Pulmonary artery endothelial cell (primary cell): ENCODE results near the gene BAZ1A. TPM values are rescaled to one million over a fixed set of nuclear protein-coding genes. Genes with fewer than 3 reads are reported as not detected.
"Not testable (repeated sequence)": the region's sequence is repeated elsewhere in the genome, so short reads cannot be mapped to it uniquely, and the experiment has no call there.

Experiments
- DNase-seq: peaks from one replicate; pipeline ENCODE4 v3.0.0-alpha.2; 2011; ENCODE audit warnings: low read depth, low spot score
- total RNA-seq: library from RNA; depleted of rRNA; stranded (reverse); fragments of >200 nt; gene quantifications from 2 replicates; pipeline ENCODE4 v1.2.3, GENCODE V29; 2014

Gene BAZ1A
- total RNA-seq, 1 donor from 2014 or later: 51.5 TPM

- DNase-seq: no peak
Measured at GRCh38 chr14:34792598-34792997, 82.6 kb downstream of the BAZ1A start.

DNA sequence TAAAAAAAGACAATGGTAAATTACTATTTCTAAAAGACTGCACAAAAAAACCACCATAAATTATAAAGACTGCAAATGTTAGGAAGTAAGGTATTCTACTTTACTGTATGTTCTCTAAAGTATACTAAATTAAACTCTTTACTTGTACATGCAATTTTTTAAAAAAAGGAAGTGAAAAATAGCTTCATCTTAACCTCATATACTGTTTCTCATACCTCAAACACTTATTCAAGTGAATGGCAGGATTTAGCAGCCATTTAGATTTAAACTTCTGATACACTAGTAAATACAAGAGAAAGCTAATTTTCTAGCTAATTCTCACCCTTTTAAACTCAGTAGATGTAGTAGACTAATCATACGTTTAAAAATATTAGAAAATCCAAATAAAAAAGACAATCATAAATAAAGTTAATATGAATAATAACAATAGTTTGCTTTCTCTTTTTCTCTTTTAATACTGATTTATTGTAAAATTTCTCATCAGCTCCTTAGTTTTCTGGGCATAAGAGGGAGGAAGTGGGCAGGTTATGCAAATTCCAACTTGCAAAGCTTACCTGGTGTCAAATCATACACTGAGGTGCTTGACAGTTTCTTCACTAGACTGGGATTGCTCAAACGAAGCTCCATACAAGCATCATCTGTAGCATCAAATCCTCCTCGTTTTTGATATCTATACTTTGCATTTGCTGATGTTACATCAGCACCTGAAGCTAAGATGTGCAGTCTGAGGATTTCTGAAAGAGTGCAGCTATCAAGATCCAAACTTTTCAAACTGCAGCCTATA is 89.7 kb downstream of the BAZ1A start:
- no peak for DNase-seq

DNA sequence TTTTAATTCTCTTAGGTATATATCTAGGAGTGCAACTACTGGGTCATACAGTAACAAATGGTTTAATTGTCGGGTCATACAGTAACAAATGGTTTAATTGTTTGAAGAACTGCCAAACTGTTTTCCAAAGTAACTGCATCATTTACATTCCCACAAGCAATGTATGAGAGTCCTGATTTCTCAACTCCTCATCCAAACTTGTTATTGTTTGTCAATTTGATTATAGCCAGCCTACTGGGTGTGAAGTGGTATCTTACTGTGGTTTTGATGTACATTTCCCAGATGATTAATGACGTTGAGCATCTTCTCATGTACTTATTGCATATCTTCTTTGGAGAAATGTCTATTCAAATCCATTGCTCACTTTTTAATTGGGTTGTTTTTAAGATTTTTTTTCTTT is 93.1 kb downstream of the BAZ1A start:
- DNase-seq: no peak

DNA sequence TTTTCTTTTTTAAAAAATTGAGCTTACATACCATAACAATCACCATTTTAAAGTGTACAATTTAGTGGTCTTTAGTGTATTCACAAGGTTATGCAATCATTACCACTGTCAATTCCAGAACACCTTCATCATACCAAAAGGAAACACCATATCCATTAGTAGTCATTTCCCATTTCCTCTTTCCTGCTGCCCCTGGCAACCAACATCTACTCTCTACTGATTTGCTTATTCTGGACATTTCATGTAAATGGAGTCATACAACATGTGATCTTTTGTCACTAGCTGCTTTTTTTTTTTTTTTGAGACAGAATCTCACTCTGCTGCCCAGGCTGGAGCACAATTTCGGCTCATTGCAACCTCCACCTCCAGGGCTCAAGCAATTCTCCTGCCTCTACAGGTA is 93.9 kb downstream of the BAZ1A start:
- DNase-seq: peak; percentile 92

- no peak for DNase-seq
Measured at GRCh38 chr14:34780646-34781045, 94.5 kb downstream of the BAZ1A start.

DNA sequence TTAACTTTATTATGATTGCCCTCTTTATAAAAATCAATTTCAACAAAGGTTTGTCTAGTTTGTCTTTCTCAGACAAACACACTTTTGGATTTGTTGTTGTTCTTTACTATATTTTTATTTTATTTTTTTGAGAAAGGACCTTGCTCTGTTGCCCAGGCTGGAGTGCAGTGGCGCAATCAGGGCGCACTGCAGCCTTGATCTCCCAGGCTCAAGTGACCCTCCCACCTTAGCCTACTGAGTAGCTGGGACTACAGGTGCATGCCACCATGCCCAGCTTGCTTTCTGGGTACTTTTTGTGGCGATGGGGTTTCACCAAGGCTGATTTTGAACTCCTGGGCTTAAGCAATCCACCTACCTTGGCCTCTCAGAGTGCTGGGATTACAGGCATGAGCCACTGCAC is 96.4 kb downstream of the BAZ1A start:
- DNase-seq: no peak

DNA sequence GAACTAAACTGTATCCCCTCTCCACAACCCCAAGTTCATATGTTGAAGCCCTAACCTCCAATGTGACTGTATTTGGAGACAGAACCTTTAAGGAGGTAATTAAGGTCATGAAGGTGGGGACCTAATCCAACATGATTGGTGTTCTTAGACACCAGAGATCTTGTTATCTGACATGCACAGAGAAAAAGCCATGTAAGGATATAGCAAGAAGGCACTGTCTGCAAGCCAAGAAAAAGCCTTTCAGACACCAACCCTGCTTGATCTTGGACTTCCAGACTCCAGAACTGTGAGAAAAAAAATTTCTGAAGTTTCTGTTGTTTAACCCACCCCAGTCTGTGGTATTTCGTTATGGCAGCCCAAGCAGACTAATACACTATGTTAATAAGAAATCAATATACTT is 98.5 kb downstream of the BAZ1A start:
- DNase-seq: no peak

DNA sequence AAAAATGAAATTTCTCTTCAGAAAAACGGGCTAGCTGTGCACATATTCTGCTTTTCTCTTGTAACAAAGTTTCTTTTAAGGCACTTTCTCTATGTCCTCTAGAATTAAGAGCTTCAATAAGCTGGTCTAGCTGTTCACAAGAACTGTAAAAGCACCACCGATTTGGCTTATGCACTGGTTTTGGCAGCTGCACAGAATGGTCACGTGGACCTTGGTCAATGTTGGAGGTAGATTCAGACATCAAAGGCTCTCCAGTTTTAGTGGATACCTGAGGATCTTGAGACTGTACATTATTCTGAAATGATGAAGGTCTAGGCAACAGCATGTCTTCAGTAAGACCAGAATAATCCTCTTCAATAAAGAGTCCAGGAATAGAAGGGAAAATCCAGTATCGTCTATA is 99.2 kb downstream of the BAZ1A start:
- DNase-seq: no peak

DNA sequence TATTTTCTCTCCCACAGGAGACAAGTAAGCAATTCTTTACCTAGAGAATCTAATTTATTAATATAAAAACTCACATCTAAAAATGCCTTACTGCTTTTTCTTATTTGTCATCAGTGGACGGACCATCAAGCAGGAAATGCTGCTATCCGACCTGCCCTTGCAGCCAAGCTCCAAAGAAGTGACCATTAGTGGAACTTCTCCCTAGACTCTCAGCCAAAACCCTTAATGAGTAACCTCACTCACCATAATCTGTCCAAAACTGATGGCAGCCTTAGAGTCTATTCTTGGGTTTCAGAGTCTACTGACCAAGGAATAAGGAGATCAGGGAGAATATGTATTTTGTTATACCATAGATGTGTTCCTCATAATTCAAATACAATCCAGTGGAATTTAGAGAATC is 99.8 kb downstream of the BAZ1A start:
- no peak for DNase-seq

GRCh38 chr14:34770901-34771300 is 104.3 kb downstream of the BAZ1A start:
- DNase-seq: no peak

- DNase-seq: no peak
Measured at GRCh38 chr14:34766606-34767005, 108.6 kb downstream of the BAZ1A start.

- no peak for DNase-seq
Measured at GRCh38 chr14:34766060-34766459, 109.1 kb downstream of the BAZ1A start.

DNA sequence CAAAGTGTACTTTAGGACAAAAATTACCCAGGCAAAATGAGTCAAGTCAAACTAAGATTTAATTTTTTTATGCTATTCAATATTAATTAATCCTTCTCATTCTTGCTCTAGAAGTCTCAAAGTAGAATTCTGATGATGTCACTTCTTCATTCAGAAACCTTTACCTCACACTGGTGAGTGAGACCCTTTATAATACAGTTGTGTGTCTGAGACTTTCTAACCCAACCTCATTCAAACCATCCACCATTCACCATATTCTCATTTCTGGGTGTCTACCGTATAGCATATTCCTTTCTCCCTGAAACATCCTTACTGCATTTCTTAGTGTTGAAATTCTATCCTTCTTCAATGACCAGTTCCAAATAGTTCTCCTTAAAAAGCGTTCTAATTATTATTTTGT is 119.9 kb downstream of the BAZ1A start:
- DNase-seq: no peak

- DNase-seq: no peak
Measured at GRCh38 chr14:34754687-34755086, 120.5 kb downstream of the BAZ1A start.

DNA sequence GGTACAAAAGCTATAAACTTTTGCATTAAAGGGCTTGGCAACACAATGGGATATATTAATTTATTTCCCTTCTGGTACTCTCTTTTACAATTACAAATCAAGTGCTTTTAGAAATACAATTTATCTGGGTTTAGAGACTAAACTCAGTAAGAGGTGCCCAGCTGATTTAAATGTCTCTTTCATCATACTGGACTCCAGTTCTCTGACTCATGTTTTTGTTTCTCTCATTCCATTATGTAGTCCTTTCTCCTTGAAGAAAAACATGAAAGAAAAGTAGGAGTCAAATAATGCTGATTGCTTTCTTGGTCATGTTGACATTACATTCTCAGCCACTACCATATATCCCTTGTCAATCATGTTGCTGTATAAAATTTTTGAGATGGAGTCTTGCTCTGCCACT is 124.5 kb downstream of the BAZ1A start:
- no peak for DNase-seq

- DNase-seq: no peak
Measured at GRCh38 chr14:34750233-34750632, 124.9 kb downstream of the BAZ1A start.

DNA sequence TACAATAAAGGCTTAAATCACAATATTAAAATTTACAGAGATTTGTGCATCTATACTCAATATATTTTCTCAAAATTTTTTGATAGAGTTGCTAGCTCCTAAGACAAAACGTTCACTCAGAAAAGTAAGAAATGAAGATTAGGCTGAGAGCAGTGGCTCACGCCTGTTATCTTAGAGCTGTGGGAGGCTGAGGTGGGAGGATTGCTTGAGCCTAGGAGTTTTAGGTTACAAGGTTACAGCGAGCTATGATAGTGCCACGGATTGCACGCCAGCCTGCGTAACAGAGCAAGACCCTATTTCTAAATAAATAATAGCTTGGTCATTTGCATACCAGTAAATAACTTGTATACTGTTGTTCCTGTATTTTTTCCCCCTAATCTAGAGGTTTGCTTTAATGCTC is 125.8 kb downstream of the BAZ1A start:
- DNase-seq: no peak

DNA sequence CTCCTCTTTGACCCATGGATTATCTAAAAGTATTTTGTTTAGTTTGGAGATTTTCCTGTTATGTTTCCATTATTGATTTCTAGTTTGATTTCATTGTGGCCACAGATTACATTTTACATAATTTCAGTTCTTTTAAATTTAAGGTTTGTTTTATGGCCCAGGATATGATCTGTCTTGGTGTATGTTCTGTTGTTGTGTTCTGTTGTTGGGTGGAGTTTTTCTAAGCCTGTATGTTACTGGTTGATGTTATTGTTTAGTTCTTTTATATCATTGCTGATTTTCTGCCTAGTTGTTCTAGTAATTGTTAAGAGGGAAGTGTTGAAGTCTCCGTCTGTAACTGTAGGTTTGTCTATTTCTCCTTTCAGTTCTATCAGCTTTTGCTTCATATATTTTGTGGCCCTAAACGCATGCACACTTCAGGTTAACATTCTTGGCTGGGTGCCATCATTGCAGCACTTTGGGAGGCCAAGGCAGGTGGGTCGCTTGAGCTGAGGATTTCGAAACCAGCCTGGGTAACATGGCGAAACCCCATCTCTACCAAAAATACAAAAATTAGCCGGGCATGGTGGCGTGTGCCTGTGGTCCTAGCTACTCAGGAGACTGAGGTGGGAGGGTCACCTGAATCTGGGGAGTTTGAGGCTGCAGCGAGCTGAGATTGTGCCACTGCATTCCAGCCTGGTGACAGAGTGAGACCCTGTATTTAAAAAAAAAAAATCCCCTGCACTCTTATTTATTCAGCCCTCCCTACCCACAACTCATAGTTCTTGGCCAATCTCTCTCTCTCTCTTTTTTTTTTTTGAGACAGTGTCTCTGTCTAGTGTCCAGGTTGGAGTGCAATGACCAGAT is 132.7 kb downstream of the BAZ1A start:
- DNase-seq: no peak

DNA sequence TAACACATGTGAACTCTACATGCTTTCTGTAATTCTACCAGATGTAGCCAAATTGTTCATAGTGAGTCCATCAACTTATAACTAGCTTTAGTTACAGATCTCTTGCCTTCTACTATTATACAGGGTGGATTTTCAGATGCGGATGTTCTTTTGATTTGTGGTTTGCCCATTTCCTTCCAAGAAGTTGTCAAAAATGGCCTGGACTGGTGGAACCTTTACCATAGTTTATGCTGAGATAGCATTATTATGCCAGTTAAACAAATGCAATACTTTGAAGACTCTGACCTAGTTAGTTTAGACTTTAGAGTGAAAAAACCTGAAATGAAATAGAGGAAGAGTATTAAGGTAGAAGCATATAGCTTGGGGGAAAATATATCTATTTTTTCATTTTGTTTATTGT is 133.3 kb downstream of the BAZ1A start:
- no peak for DNase-seq

DNA sequence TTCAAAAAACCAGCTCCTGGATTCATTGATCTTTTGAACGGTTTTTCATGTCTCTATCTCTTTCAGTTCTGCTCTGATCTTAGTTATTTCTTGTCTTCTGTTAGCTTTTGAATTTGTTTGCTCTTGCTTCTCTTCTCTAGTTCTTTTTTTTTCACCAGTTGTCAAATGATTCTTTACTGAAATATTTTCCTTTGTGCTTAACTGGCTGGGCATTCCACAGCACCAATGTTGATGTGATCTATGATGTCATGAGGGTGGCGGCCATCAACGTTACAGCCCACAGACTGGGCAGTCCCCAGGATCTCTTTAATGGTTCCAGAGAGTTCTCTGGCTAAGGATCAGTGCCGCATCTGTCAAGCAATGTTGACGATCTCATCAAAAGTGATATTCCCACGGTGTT is 135.0 kb downstream of the BAZ1A start:
- not testable (repeated sequence) for DNase-seq

GRCh38 chr14:34737079-34737478 is 138.1 kb downstream of the BAZ1A start:
- DNase-seq: not testable (repeated sequence)

DNA sequence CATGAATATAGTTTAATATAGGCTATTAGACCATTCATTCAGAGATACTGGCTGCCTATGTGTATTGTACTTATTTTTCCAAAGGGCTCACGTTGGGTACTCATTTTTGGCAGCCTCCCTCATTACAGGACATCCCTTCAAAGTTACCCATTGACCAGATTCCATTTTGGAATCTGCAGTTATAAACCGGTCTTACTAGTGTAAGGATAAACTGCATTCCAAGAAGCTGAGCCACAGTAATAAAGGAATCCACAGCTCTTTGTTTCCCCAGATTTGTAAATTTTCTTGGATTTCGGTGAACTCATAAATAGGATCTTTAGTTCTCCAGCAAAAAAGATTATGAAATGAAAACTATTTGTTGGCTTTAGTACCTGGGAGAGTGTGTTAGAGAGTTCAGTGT is 141.9 kb downstream of the BAZ1A start:
- DNase-seq: no peak

GRCh38 chr14:34732802-34733201 is 142.4 kb downstream of the BAZ1A start:
- no peak for DNase-seq
